Occipital lobe (tissue), 2 donors: ENCODE results near the gene DCLK1. TPM values are rescaled to one million over a fixed set of nuclear protein-coding genes. Genes with fewer than 3 reads are reported as not detected.

Experiments used
- DNase-seq: peaks from one replicate; lab custom pipeline; 2025; lab: John Stamatoyannopoulos, UW
- total RNA-seq: library from RNA; depleted of rRNA; stranded (reverse); fragments of >200 nt; gene quantifications from one replicate; pipeline ENCODE4 v1.2.3, GENCODE V29; 2014

The DCLK1 gene
- total RNA-seq, 1 donor from 2014 or later: 385 TPM

DNA sequence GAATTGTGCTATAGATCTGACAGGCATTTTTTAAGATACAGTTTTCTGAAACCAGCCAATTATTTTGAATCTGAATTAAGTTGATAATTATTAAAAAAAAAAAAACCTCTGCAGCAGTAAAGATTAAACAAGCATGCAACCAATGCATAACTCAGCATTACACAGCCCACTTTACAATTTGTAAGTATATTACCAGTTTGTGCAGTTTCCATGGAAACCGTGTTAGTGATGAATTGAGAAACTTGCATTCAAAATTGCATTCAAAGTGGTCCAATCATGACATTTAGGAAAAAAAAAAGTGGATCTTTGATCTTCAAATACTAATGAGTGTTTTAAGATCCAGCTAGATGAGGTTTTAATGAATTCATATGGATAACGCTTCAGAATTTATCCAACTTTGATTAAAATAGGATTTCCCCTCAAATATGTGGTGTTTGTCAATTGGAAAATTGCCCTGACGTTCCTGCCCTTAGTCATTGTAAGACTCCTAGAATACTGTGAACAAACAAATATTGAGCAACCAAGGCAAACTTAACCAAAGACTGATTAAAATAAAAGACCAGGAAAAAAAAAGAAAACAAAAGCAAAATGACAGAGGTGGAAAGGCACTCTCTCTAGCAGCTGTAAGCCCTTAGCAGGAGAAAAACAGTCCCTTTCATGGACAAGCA, 339.9 kb downstream of the DCLK1 start:
- DNase-seq: no peak

DNA sequence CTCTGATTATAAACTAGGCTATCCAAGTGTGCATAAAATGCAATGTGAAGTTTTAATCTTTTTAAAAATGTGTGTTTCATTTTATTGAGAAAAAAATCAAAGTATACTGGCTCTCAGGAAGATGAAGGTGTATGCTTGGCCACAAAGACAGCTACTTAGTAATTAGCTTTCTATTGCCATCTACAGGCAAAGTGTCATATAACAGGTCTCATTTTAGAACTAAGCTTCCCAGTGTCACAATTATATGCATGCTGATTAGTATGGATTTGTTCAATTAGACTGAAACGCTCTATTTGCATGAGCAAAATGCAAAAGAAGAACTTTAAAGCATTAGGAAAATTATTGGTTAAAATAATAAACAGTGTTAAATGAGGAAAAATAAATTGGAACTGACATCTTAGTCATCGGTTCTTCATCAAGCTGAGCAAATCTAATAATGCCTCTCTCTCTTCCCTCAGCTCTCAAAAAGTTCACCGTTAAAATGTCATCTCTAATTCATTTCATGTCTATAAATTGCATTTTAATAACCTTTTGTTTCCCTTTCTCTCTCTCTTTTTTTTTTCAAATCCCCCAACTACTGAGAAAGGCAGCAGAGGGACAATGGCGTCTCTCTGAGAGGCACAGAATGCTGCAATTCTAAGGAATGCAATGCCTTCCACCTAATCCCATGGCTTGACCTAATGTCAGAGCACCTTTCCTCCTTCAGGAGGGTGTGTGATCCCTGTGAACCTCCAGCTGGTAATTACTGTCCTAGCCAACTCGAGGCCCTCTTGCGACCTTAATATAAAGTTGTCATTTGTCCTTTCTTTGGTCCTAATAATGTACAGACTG, 341.6 kb downstream of the DCLK1 start:
- no peak for DNase-seq

DNA sequence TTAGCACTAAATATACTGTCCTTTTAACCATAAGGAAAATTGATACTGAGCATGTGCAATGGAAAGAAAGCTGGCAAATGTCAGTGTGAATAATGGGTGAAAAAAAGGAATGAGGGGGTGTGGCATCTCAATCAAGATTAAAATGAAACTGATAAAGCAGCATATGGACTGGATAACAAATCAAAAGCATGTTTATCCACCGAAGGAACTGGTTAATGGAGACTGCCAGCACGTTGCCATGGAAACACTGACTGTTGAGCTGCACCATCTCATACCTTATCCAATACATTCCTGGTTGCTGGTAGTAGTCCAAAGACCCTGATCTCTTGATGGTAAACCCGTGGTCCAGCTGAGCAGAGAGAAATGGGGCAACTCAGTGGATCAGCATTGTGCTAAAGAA, 343.2 kb downstream of the DCLK1 start:
- no peak for DNase-seq

DNA sequence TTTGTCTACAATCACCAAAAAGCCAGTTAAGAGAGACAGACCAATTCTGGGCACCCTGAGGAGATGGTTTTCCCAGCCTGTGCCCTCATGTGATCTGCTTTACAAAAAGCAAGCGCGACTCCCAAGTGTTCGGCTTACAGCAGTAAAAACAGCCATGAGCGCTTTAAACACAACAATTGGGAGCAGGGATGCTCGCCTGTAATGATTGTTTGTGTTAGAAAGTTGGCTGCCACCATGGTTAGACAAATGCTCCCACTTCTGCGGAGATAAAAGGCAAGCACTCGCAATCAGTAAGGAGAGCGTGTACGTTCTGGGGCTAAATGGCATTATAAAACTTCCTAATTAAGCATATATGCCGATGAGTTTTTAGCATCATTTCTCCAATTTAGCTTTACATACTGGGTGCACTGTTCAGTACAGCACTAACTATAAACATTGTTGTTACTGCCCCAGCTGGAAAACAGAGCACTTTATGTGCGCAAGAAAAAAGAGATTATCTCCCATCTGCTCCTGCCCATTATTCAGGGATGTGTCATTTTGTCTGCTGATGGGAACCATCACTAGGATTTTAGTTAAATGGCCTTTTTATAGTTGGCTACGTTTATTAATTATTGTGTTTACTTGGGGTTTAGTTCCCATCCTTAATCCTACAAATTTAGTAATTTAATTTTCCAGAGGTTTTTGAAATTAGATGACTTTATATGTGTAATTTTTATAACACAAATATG, 345.4 kb downstream of the DCLK1 start:
- DNase-seq: no peak

DNA sequence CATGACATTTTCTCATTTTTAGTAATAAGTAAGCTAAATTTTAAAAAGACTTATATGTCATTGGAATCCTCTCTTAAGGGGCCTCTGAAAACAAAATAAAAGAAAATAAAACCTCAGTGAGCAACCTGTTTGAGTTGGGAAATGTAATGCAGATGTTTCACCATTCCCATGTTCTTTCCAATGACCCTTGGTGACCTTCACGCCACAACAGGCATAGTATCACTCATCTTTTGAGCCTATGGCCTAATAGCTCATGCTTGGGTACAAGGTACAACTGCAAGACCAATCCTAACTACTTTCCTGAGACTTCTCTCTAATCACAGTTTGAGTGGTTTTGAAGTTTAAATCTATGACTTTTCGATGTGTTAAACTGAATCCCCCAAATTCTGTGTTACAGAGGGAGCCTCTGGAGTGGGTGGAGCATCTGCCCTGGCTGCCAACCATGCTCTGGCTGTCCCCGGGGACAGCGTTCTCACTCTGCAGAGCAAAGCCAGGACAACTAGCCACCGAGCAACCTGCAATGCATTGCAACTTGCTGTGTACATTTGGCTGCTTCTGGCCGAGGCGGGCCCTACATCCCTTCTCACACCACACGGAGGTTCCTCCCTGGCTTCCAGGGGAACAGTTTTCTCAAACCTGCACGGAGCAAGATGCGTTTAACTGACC, 346.8 kb downstream of the DCLK1 start:
- DNase-seq: no peak

DNA sequence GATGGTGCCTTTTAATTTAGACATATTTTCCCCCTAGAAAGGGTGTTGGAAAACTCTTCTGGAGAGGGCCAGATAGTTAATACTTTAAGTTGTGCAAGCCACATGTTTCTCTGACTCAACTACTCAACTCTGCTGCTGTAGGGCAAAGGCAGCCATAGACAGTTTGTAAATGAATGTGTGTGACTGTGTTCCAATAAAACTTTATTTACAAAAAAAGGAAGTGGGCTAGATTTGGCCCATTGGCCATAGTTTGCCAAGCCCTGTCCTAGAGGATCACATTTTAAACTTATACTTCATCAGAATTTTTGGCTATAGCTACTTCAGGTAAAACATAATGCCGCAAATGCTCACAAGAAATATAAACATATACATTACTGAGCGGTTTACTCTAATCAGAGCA, 348.4 kb downstream of the DCLK1 start:
- no peak for DNase-seq

DNA sequence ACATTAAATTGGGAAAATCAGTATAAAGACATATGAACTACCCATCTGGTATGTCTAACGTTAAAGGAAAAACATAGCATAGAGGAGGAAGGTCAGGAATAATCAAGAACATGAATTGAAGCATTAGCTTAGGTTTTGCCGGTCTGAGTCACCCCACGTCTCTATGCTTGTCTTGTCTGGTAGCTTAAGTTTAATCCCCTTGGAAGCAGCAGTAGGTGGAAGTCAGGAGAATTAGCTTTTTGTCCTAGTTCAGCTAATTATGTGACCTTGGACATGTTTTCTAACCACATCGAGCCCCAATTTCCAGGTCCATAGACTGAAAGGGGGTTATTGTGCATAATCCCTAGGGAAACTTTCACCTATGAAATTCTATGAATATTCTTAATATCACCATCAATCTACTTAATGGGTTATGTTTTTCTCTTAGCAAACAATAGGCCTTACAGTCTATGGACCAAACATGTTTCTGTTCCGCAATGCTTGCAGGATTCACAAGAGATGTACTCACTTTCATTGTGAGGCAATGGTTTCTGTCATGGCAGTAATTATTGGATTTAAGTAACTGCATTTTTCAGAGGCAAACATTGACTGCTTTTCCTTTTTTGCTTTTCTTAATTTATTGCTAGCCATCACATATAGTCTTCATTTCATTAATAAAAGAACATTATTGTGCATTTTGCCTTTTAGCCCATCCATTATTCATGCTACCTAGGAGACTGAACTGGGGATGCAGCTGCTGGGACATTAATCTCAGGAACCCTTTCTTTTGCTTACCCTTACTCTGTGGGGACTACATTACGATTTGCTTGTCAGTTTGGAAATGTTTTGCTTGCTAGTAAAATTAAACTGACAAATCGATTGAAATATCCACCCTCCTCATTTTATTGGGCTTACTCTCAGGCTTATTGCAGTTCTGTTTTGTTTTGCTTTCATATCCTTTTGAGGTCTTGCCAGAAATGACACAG, 349.9 kb downstream of the DCLK1 start:
- DNase-seq: no peak

DNA sequence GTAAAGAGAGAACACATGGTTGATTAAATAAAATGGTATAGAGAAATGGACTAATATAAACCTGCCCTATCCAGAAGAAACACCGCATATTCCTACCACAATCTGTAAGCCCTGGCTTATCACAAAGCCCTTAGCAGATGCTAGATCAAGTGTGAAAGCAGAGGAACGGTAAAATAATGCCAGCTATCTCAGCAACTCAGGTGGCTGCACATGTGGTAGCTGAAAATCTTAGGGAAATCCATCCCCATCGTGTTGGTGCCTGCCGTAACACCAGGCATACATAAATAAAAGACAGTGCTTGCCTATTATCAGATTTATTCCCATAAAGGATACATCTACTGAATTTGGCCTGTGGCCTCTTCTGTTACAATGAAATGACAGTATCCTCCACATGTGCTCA, 350.6 kb downstream of the DCLK1 start:
- no peak for DNase-seq

DNA sequence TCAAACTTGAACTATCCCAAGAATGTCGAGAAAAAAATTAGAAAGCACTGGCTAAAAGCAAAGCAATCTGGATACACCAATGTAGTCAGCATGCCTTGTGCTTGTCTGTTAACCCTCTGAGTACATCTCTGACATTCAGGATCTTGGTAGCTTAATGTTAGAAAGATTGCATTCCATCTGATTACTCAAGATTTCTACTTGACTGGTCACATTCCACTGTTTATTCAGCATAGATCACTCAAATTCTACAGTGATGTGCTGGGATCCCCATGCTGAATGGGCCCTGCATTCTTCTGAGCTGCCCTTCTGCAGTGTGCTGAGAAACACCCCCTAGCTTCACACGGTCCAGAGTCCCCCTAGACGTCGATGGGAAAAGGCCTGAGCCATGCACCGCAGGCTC, 359.3 kb downstream of the DCLK1 start:
- no peak for DNase-seq

DNA sequence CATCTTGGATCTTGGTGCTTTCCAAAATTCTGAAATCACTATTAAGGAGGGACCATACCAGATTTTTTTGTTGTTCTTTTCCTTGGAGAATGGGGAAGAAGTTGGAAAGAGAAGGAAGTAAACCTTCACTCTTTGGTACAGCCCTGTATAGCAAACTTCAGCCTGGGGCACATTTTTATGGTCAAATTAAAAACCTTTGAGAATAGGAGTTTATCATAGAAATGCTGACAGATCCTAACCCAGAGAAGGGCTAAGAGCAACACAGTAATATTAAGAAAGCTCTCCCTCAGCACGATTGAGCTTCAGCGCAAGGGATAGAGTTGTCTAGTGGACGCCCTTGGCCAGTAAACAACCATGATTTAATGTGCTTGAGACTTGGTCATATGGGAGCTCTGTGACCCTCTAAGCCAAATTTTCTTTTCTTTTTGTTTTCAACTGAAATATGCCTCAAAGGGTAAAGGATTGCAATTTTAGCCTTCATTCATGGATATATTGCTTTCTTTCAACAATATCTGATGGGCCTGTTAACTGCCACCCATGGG, 360.4 kb downstream of the DCLK1 start:
- no peak for DNase-seq

DNA sequence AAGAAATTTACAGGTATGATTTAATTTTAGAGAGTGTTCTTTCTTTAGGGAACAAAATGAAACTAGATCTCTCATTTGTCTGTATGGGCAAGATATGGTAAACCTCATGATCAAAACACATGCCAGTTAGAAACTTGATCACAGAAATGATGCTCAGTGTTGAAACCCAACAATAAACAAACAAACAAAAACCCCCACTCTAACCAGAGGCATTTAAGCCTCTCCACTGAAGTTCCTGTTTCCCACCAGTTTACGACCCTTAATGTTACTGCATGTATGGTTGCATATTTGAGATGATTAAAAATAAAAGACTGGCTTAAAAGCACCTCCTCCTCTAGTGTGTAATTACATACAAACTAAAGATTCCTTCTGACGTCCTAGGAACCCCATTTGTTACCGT, 361.4 kb downstream of the DCLK1 start:
- DNase-seq: no peak

DNA sequence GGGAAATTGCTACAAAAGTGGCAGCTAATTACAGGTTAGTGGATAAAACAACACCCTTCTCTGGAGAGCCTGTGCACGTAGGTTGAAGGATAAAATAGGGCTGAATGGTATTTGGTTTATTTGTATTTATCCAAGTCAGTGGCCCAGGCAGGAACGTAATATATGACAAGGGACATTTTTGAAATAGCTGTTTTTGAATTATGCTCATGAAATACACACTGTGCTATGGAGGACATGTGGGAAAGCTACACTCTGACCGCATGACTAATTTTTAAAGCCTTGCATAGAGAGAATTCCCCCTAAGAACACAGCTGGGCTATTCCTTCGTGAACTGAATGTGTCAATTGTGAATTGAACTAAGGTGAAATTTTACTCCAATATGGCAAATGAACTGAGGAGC, 362.6 kb downstream of the DCLK1 start:
- DNase-seq: no peak

DNA sequence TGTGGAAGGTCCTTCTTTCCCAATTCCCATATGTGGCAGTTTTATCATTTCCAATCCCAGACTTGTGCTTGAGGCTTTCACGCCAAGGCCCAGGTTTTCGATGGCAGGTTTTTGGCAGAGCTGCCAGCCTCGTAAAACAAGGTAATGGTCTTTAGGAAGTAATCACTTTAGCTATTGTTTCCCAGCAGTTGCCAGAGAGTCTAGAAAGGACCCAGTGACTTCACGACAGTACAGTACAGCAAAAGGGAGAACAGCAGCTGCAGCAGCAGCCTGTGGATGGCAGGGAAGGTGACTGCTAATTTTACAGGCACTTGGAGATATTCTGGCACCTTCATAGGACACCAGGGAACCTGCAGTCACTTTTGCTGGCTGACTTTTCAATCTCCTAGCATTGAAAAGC, 363.1 kb downstream of the DCLK1 start:
- DNase-seq: no peak

DNA sequence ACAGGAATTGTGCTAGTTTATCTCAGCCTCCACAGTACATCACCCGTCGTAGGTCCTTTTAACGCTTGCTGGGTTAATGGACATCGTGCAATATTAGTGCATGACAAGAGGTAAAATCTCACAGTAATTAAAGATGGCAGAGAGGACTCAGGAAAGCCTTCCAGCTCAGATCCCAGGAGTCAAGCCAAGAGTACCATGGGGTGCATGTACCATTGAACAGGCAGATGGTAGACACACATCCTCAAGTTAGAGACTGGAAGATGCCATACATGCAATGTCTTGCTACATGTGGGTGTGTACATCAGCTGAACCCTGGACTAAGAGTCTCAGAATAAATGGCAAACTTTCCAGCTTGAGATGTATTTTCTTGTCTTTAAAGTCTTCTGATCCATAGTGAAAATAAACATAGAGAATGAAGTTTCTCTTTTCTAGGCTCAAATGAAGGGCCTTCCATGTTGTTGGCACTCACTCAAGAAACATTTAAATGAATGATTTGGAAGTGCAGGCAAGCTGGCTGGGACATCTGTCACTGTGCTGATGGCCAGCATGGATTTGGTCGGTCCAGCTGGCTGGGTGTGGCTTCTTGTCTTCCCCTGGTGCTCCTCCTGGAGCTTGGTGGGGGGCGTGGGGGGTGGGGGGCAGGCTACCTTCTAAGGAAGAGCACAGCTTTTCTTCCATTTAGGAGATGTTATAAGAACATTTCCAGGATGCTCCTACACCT, 363.8 kb downstream of the DCLK1 start:
- DNase-seq: no peak

DNA sequence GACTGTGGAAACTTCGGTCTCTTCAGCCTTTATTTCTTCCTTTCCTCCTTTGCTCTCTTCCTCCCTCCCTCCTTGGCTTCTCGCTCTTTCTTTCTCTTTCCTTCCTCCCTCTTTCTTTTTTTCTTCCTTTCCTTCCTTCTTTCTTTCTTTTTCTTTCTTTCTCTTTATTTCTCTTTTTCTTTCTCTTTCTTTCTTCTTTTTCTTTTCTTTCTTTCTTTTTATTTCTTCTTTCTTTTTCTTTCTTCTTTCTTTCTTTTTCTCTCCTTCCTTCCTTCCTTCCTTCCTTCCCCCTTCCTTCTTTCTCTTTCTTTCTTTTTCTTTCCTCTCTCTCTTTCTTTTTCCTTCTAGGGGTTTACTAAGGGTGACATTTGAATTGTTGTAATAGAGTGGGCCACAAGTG, 364.5 kb downstream of the DCLK1 start:
- no peak for DNase-seq

DNA sequence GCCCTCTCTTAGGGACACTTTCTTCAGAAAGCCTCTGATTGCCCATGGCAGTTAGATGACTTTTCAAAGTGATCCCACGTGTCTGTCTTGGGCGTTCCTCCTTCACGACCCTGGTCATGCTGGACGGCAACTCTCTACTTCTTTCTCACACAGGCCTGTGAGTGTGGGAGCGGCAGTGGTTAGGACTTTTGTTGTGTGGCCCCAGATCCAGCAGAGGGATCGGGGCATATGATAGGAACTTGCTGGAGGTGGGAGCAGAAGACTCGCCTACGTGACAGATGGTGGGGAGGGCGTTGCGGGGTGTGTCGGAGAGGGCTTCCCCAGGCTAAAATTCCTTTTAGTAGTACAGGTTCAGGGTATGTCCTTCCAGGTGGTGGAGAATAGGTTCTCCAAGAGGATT, 365.2 kb downstream of the DCLK1 start:
- no peak for DNase-seq

DNA sequence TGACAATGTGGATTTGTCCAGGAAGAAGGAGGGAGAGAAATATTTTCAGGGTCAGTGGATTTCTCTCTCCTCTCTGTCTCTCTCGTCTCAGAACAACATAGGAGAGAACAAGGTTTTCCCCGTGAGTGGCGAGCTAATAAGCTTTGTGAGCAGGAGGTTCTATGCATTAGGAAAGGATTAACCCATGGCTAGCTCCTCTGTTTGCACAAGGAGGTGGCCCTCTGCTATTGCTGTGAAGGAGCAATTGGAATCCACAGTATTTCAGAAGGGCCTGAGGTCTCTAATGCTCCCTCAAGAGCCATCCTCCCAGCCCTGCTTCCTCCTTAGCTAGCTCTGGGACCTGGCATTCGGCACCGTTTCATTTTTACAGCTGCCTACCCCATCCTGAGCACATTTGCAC, 365.8 kb downstream of the DCLK1 start:
- no peak for DNase-seq

DNA sequence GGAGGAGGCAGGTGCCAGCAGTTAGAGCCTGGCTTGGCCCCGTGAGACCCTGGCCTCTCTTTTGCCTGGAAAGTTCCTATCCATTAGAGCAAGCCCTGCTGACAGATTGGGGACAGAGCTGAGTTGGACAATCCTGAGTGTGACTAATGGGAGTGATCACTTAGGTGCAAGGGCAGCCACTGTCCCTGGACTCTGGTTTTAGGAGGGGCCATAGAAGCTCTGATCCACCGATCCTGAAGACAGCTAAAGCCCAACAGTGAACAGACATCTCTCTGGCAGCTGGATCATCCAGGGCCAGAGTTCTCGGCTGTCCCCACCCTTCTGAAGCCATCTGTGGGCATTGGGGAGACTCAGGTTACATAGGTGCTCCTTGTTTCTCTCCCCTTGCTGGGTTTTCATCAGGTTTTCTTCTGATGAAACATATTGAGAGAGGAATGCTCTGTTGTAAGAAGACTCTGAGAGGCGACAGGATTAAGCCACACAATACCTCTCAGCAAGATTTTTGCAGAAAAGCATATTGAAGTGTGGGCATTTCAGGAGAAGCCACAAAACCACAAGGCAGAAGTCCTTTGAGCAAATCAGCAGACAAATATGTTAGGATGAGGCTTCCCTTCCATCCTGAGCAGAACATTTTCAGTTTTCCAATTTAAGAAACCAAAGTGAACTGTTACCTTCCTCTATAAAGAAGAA, 366.7 kb downstream of the DCLK1 start:
- no peak for DNase-seq

DNA sequence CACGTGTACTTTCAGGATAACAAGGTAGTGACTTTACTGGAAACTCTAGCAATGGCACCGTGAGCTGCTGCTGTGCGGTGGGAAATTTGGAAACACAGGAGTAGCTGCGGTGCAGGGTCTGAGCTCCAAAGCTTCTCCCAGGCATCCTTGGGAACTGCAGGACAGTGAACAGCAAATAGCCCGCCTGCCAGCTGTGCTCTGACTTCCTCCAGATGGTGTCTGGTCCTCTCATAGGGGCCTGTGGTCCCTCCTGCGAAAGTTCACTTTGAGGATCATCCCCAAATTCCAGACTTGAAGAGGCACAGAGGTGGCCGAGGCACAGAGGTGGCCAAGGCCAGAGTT, 367.4 kb downstream of the DCLK1 start:
- DNase-seq: no peak
